HG03108 (cell line): Measurements from ENCODE around the gene CLK3.
"Not testable (repeated sequence)": the region's sequence is repeated elsewhere in the genome, so short reads cannot be mapped to it uniquely, and the experiment has no call there.

Source experiments
- ATAC-seq: cut with Tn5 transposase; IDR thresholded peaks from one replicate; pipeline ENCODE4 v1.9.1; 2021; ENCODE audit warnings: moderate library complexity; ENCODE audit not compliant: unreplicated experiment

CLK3 gene

GRCh38 chr15:74642348-74642733, 26.7 kb downstream of the CLK3 start:
- ATAC-seq: no peak

DNA sequence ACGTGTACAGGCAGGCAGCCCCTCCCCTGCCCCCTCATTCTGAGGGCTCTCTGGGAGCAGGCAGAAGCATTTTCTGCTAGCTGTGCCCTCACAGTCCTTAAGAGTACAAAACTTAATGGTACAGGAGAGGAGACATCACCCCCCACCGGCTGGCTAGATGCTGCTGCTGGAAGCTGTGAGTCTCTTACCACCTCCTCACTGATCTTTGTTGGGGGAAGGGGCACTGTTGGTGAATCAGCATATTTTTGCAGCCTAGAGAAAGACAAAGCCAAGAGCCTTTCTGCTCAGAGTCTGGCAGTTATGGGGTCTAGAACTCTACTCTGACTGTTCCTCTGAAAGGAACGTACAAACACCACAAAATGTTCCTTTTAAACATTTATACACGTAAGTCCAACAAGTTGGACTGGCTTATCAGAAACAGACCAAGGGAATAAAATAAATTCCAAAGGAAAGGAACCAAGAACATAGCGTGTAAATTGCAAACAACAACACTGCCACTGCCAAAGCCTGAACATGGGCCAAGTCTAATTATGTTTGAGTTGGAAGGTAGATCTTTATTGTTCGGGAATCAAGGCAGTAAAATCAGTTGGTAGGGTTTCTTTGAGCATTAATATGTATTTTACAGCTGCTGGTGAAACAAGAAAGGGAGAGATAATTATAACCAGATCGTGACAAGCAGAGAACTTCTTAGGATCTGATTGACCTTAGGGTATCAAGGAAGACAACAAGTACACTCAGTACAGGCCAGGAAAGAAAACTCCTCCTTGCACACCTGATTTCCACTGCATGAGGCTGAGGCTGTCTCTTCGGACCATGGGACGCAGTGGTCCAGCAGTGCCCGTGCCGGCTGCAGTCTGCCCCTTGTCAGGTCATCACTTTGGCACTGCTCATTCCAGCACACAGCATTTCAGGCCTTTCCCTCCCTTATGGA, 27.4 kb downstream of the CLK3 start:
- ATAC-seq: no peak

DNA sequence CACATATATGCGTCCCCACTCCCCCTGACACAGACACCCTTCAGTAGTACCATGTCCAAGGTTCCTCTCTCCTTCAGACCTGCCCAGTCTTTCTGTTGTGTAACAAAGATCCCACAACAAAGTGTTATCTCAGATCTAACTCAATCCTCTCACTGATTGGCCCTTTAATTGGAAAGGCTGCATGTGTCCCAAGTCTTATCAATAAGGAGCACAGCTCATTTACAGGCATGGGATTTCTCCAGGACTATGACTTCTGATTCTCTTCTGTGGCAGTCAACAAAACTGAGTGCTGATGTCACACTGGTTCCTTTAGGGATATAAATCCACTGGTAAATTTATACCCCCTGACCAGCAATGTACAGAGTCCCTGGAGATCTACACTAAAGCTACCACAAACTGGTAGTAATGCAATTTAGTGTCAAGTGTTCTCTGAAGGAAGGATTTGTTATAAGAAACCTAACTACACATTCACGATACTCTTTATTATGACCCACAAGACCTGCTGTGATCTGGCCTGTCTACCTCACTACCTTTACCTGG, 28.1 kb downstream of the CLK3 start:
- ATAC-seq: no peak

- no peak for ATAC-seq
Observed at GRCh38 chr15:74646480-74646879, 30.8 kb downstream of the CLK3 start.

DNA sequence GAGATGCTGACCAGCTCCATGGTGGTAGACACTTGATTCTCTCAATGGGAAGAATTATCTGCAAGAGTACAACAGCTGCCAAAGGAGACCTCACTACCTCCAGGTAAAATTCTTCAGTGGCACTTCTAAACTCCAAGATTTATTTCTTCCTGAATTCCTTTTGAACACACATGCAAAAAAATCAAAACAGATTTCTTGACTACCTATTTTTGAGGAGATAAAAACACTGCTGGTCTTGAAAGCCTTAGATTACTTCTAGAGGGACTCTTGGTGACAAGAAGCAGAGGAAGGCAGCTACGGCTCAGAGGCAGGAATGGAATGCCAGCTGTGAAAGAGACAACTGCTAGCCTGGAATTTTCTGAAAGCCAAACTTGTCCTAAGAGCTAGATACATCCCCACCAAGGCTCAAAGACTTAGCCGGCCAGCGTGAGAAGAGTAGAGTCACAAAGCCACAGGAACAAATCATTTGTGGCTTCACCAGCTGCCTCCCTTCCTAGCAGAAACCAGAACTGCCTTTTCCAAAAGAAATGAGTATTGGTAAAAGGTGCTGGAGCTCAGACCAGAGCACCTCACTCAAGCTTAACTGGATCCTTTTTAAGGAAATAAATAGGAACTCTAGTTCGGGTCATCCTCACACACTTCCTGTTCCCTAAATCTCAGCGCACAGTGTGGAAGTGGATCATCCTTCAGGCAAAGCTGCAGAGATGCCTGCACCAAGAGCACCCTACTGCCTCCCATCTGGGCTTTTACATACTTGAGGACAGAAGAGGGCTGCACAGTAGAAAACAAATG, 32.6 kb downstream of the CLK3 start:
- no peak for ATAC-seq

DNA sequence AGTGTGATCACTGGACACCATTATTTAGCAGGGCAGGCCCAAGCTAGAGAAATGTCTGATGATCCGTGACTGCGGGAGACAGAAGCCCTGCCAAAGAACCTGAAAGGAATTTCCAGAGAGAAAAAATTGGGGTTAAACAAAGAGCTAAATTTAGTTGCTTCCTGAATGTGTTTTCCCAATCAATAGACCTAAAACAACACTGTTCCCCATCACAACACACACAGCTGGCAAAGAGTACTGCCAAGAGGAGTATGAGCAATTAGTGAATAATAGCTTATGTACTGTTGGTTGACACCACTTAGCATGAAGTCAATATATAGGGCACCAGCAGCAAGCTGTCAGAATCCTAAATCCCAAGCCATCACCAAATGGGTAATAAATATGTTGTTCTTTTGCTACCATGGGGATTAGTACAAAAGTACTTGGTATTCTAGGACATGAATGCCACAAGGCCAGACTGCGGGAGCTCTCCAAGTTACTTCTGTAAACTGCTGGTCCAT, 35.7 kb downstream of the CLK3 start:
- no peak for ATAC-seq

GRCh38 chr15:74653426-74654102, 37.9 kb downstream of the CLK3 start:
- ATAC-seq: no peak

DNA sequence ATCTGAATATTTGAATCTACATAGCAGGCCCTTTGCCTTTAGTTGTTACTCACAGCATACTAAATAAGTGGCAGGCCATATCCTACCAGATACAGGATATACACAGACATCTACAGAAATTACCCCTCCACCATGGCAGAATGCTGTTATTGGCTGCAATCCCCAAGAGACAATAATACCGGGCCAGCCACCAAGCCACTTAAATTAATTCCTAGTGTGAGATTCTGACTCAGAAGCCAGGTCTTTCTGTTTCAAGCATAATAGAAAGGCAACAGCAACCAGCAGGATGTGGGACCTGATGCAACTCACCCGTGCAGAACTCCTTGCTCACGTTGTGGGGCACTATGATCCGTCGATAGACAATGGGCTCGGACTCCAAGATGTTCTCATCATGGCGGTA, 39.8 kb downstream of the CLK3 start:
- ATAC-seq: no peak

DNA sequence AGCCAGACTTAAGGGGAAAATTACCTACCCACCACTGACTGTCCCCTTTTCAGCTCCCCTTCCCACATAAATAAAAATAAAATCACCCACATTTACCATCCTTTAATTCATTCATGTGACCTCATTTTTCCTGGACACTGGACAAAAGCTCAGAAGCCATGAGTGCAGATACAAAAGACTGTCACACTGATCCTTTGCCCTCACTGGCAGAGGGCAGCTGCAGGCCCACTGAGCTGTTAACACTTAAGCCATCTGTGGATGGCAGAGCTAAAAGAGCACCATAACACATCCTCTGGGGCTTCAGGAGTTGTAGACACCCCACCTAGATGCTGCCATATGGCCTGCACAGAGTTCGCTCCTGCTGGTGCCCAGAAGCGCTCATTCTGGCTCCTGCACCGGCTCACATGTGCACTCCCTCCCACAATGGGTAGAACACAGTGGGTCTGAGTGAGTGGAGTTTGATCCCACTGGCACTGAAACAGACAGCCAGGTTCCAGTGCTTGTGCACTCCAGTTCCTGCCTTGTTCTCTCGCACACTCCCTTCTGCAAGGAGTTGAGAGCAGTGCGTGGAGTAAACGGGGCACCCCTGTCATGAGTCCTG, 41.4 kb downstream of the CLK3 start:
- ATAC-seq: no peak

GRCh38 chr15:74657846-74658245, 42.2 kb downstream of the CLK3 start:
- no peak for ATAC-seq

DNA sequence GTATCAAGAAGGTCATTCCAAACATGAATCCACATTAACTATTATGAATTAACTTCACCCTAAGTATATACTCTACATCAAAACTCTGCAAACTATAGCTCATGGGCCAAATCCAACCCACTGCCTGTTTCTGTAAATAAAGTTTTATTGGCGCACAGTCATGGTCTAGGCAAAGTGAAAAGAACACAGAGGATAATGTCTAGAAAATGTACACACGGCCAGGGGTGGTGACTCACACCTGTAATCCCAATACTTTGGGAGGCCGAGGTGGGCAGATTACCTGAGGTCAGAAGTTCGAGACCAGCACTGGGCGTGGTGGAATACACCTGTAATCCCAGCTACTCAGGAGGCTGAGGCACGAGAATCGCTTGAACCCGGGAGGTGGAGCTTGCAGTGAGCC, 45.6 kb downstream of the CLK3 start:
- not testable (repeated sequence) for ATAC-seq

- ATAC-seq: no peak
Observed at GRCh38 chr15:74662064-74662860, 46.6 kb downstream of the CLK3 start.

- ATAC-seq: no peak
Observed at GRCh38 chr15:74663303-74664027, 47.8 kb downstream of the CLK3 start.

DNA sequence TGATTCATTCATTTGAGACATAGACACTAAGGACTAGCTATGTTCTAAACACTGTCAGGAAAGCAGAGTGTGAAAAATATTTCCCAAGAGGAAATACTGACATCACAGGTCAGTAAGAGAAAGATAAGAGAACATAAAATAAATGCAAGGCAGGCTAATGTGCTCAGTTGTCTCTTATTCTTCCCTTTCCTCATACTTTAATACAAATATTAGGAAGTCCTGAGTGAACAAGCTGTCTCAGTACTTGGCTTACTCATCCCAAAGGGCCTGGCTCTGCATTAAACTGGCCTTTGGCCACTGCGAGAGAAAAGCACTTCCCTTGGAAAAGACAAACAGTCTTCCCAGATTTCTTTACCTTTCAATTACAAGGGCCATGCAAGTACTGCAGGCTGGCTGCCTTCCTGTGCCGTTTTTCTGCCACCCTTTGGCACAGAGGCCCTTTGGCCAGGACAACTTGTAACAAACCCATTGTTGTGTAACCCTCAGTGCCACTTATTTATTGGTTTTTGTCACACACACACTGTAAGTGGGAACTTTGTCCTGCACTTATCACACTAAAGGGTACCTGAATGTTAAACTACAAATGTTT, 48.5 kb downstream of the CLK3 start:
- ATAC-seq: no peak

DNA sequence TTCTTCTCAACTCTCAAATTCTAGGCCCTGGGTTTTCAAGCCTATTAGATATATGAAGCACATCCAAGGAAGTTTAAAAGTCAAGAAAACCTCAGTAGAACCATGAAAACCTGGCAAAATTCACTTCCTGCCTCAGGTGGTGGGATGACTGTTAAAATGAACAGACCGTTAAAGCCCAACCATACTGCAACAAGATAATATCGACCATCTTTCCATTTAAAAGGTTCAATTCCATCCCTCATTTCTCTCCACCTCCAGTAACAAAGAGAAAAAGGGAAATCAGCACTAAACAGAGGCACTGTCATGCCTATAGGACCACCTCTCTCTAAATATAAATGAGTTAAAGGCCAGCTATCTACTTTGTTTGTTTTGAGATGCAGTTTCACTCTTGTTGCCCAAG, 49.0 kb downstream of the CLK3 start:
- ATAC-seq: no peak

DNA sequence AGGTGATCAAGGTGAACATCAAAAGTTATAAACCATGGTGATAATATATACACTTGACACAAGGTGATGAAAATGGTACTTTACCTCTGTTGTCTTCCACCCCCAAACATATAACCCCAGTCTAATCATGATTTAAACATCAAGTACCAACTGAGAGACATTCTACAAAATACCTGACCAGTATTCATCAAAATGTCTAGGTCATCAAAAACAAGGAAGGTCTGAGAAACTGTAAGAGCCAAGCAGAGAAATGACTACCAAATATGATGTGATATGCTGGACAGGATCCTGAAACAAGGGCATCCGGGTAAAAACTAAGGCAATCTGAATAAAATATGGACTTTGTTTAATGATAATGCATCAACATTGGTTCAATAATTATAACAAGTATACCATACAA, 52.3 kb downstream of the CLK3 start:
- ATAC-seq: no peak

- no peak for ATAC-seq
Observed at GRCh38 chr15:74669627-74670026, 54.0 kb downstream of the CLK3 start.

DNA sequence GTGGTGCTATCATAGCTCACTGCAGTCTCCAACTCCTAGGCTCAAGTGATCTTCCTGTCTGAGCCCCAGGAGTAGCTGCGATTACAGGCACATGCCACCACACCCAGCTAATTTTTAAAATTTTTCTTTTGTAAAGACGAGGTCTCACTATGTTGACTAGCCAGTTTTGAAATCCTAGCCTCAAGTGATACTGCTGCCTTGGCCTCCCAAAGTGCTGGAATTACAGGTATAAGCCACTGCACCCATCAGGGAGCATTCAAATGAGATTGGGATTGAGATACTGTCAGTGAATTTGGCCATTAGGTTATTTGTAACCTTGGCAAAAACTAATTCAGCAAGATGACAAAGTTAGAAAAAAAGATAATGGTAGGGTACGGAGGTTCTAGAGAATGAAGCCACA, 58.5 kb downstream of the CLK3 start:
- no peak for ATAC-seq

DNA sequence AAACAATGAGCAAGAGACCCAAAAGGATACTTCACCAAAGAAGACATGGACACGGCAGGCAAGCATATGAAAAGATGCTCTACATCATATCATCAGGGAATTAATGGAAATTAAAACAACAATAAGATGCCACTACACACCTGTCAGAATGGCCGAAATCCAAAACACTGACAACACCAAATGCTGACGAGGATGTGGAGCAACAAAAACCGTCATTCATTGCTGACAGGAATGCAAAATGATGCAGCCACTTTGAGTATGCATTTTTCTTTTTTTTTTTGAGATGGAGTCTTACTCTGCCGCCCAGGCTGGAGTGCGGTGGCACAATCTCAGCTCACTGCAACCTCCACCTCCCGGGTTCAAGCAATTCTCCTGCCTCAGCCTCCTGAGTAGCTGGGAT, 61.2 kb downstream of the CLK3 start:
- no peak for ATAC-seq
